ENCODE results near the gene FCER2. TPM values are rescaled to one million over a fixed set of nuclear protein-coding genes. Genes with fewer than 3 reads are reported as not detected.

The FCER2 gene
- total and polyA plus RNA-seq, 2 of the 4 experiments (the other 2 are of a cell fraction), result not detected

DNA sequence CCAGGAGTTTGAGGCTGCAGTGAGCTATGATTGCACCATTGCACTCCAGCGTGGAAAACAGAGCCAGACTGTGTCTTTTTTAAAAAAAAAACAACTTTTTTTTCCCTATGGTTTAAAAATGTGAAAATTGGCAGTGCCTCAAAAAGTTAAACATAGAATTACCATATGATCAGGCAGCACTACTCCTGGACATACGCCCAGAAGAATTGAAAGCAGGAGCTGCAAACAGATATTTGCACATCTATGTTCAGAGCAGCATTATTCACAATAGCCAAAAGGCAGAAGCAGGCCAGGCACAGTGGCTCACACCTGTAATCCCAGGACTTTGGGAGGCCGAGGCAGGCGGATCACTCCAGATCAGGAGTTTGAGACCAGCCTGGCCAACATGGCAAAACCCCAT is 36.9 kb downstream of the FCER2 start:
- no peak overlapping the region for H4K8ac ChIP-seq (ENCODE audit: low read depth in 2 of 2, low read length in 2 of 2)
- H3K9me3 ChIP-seq (ENCODE audit: control insufficient read depth, insufficient read depth, low read length), result no peaks in the 10 kb centered on the region
- ChIA-PET POLR2A (ENCODE audit: unreplicated experiment) (no interaction called here), CTCF (no interaction called here)
- H3K27ac ChIP-seq (ENCODE audit: insufficient read depth, low read length), result no peak overlapping the region
- no peak overlapping the region for H4K91ac ChIP-seq (ENCODE audit: insufficient read depth, low read depth, low read length)
- no peaks in the 10 kb centered on the region for H3K79me1 ChIP-seq (ENCODE audit: low read depth in 1 of 2, low read length in 2 of 2)
- no peak overlapping the region for H3K14ac ChIP-seq (replicated peaks; ENCODE audit: low read depth, low read length)
- H3K27me3 ChIP-seq (ENCODE audit: control insufficient read depth, insufficient read depth, low read length), result peaks cover 15% of the 10 kb centered on the region
- H3K36me3 ChIP-seq (ENCODE audit: control insufficient read depth, insufficient read depth, low read length), result no peaks in the 10 kb centered on the region
- H3K4me1 ChIP-seq (ENCODE audit: control insufficient read depth, insufficient read depth, low read length), result no peaks in the 10 kb centered on the region
- ATAC-seq (ENCODE audit: low read depth) (peak; percentile 60), DNase-seq (peak; percentile 73)
- H3K23ac ChIP-seq (ENCODE audit: low read depth, low read length), result no peak overlapping the region
- BruUV-seq (replicated peaks), result no TSS peak
- H2AK9ac ChIP-seq (replicated peaks; ENCODE audit: low read depth, low read length, poor library complexity), result no peak overlapping the region
- no peak overlapping the region for H4K5ac ChIP-seq (ENCODE audit: low read depth, low read length)
- no peaks in the 10 kb centered on the region for H4K20me1 ChIP-seq (ENCODE audit: insufficient read depth, low read length)
- no peak overlapping the region for H3K18ac ChIP-seq (ENCODE audit: low read depth, low read length)
- H3K4me2 ChIP-seq (ENCODE audit: low read depth, low read length), result no peak overlapping the region
- H2BK20ac ChIP-seq (ENCODE audit: low read depth, low read length), result no peak overlapping the region
- H2AFZ ChIP-seq (replicated peaks; ENCODE audit: low read length, poor library complexity), result no peak overlapping the region
- no peak overlapping the region for H3K9ac ChIP-seq (ENCODE audit: low read depth, low read length)
- H3K4ac ChIP-seq (ENCODE audit: low read depth, low read length), result no peak overlapping the region
- WGBS, 2 experiments (ENCODE audit: extremely low coverage in 2 of 2, insufficient read length in 1 of 2), result 0% methylated on average over 1 of the region's 4 CpGs; no CpG with 5 or more reads in 1 of the 2 experiments
- no peak overlapping the region for H2BK5ac ChIP-seq (ENCODE audit: low read depth, low read length, poor library complexity, severe bottlenecking)
- TF ChIP-seq MXI1 (IDR thresholded peaks at IDR 0.05; ENCODE audit: borderline replicate concordance, low read depth, low read length), result no peak
- TF ChIP-seq MAZ (IDR thresholded peaks at IDR 0.05; ENCODE audit: borderline replicate concordance, low read depth, low read length), result no peak
- no peak for TF ChIP-seq MAFK (IDR thresholded peaks at IDR 0.05; ENCODE audit: low read depth, low read length)
- TF ChIP-seq SMC3 (IDR thresholded peaks at IDR 0.05; ENCODE audit: low read depth, low read length), result no peak
- TF ChIP-seq RCOR1 (IDR thresholded peaks at IDR 0.05; ENCODE audit: insufficient replicate concordance, low read length), result no peak
- no peak for TF ChIP-seq RAD21 (IDR thresholded peaks at IDR 0.05; ENCODE audit: low read length)
- TF ChIP-seq, protein P1, sequence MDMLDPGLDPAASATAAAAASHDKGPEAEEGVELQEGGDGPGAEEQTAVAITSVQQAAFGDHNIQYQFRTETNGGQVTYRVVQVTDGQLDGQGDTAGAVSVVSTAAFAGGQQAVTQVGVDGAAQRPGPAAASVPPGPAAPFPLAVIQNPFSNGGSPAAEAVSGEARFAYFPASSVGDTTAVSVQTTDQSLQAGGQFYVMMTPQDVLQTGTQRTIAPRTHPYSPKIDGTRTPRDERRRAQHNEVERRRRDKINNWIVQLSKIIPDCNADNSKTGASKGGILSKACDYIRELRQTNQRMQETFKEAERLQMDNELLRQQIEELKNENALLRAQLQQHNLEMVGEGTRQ (IDR thresholded peaks at IDR 0.05; ENCODE audit: low read depth, low read length), result no peak
- TF ChIP-seq, protein P2, sequence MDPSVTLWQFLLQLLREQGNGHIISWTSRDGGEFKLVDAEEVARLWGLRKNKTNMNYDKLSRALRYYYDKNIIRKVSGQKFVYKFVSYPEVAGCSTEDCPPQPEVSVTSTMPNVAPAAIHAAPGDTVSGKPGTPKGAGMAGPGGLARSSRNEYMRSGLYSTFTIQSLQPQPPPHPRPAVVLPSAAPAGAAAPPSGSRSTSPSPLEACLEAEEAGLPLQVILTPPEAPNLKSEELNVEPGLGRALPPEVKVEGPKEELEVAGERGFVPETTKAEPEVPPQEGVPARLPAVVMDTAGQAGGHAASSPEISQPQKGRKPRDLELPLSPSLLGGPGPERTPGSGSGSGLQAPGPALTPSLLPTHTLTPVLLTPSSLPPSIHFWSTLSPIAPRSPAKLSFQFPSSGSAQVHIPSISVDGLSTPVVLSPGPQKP (IDR thresholded peaks at IDR 0.05; ENCODE audit: borderline replicate concordance, low read depth, low read length), result no peak
- TF ChIP-seq NFE2L2 (IDR thresholded peaks at IDR 0.05; ENCODE audit: low read depth, low read length), result no peak
- TF ChIP-seq RFX5 (IDR thresholded peaks at IDR 0.05; ENCODE audit: low read depth, low read length), result no peak
- TF ChIP-seq POLR2A (IDR thresholded peaks at IDR 0.05; ENCODE audit: low read depth, low read length), result no peak
- no peak for TF ChIP-seq FOS (IDR thresholded peaks at IDR 0.05; ENCODE audit: low read depth, low read length)
- TF ChIP-seq CEBPB (IDR thresholded peaks at IDR 0.05; ENCODE audit: low read depth, low read length), result no peak
- dilution Hi-C loops (cut with HindIII; ENCODE audit: low sequenced_read_pairs, unreplicated experiment) (no loop called here), in situ Hi-C loops (cut with MboI; ENCODE audit: low sequenced_read_pairs) (no loop called here), intact Hi-C loops (cut with micrococcal nuclease) (no loop called here)
- H3K9me1 ChIP-seq (ENCODE audit: insufficient read depth, low read length), result no peaks in the 10 kb centered on the region
- no peak overlapping the region for H3K4me3 ChIP-seq (ENCODE audit: insufficient read depth, low read depth, low read length)
- no peak overlapping the region for H2AK5ac ChIP-seq (ENCODE audit: low read depth, low read length)
- no peak overlapping the region for H2BK120ac ChIP-seq (ENCODE audit: low read depth, low read length)
- no peak overlapping the region for H2BK15ac ChIP-seq (ENCODE audit: low read depth, low read length)
- H3K56ac ChIP-seq (ENCODE audit: extremely low read depth, insufficient read depth, low read length), result no peak overlapping the region
